ENCODE data around the gene SLC12A7. TPM values are rescaled to one million over a fixed set of nuclear protein-coding genes. Genes with fewer than 3 reads are reported as not detected.

Gene SLC12A7
- total and polyA plus RNA-seq, 10 donors: 8.6 to 120 (median 52.3) TPM

GRCh38 chr5:1034421-1034905, 77.4 kb downstream of the SLC12A7 start:
- WGBS, 5 donors: 87 to 96% (median 90%) methylated on average over 9 to 17 of the region's 17 CpGs

DNA sequence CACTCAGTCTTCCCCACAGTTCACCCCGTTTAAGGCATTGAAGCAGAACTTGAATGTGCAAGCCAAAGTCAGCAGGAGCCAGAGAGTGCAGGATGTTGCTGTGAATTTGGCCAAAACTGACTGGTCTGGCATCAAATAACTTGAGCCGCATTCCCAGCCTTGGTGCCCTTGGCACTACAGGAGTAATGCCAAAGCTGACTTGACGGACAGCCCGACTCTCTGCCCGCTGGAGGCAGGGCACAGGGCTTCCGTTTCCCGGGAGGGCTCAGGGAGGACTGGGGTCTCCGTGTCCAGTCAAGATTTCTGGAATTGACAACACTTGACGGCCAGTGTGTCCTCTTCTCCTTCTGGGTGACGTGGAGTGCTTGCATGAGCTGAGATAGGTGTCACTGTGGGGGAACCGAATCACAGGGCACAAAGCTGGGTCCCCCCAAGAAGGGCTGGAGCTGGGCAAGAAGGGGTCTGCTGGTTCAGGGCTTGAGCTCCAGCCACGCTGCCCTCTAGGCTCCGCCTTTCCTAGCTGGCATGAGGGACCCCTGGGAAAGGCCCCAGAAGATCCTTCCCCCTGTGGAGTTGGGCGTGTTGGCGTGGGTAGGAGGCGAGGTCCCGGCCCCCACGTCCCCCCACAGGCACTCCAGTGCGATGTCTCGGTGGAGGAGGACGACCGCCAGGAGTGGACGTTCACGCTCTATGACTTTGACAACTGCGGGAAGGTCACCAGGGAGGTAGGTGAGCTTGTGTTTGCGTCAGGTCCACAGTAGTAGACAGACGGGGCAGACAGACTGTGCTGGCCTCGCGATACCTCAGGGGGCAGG, 78.0 kb downstream of the SLC12A7 start:
- DNase-seq: no peak
- H3K36me3 ChIP-seq: peaks cover 0 to 40% (median 0%) of the 10 kb centered on the region in 6 donors
- 75 to 93% (median 90%) methylated on average over 15 to 29 of the region's 29 CpGs for WGBS, 5 donors

More at GRCh38 chr5:1034421-1034905, 77.4 kb downstream of the SLC12A7 start:
- Histone ChIP-seq H3K27ac (no peak overlapping the region), H3K36me3 (peaks cover 0 to 44% (median 0%) of the 10 kb centered on the region in 6 donors), H3K27me3 (replicated peaks in 1 of 7) (peaks cover 0 to 39% (median 5%) of the 10 kb centered on the region in 7 donors), H3K4me3 (no peak overlapping the region), H3K9me3 (no peaks in the 10 kb centered on the region), H3K4me1 (no peaks in the 10 kb centered on the region)
- TF ChIP-seq POLR2AphosphoS5 (IDR thresholded peaks at IDR 0.05) (no peak), POLR2A (IDR thresholded peaks at IDR 0.05) (no peak), CTCF (IDR thresholded peaks at IDR 0.05 in 8 of 11, conservative IDR thresholded peaks at IDR 0.05 in 3 of 11) (no peak)
- no peak for DNase-seq
- intact Hi-C loops (cut with DNase I; ENCODE audit: low total_unique reads): no loop called here

GRCh38 chr5:1033178-1033577, 78.7 kb downstream of the SLC12A7 start:
- Histone ChIP-seq H3K4me1 (no peaks in the 10 kb centered on the region), H3K4me3 (no peak overlapping the region), H3K9me3 (no peaks in the 10 kb centered on the region), H3K36me3 (peaks cover 0 to 34% (median 0%) of the 10 kb centered on the region in 6 donors), H3K27ac (no peak overlapping the region), H3K27me3 (replicated peaks in 1 of 7) (peaks cover 0 to 47% (median 5%) of the 10 kb centered on the region in 7 donors)
- 83 to 95% (median 92%) methylated on average over 22 to 26 of the region's 26 CpGs for WGBS, 5 donors
- TF ChIP-seq POLR2AphosphoS5 (IDR thresholded peaks at IDR 0.05): no peak
- TF ChIP-seq CTCF (IDR thresholded peaks at IDR 0.05 in 8 of 11, conservative IDR thresholded peaks at IDR 0.05 in 3 of 11): no peak
- no peak for TF ChIP-seq POLR2A (IDR thresholded peaks at IDR 0.05)
- intact Hi-C loops (cut with DNase I; ENCODE audit: low total_unique reads): no loop called here
- no peak for DNase-seq

More for the DNA sequence above, 78.0 kb downstream of the SLC12A7 start:
- TF ChIP-seq CTCF (IDR thresholded peaks at IDR 0.05 in 8 of 11, conservative IDR thresholded peaks at IDR 0.05 in 3 of 11) (no peak), POLR2AphosphoS5 (IDR thresholded peaks at IDR 0.05) (no peak), POLR2A (IDR thresholded peaks at IDR 0.05) (no peak)
- Histone ChIP-seq H3K9me3 (no peaks in the 10 kb centered on the region), H3K27me3 (replicated peaks in 1 of 7) (peaks cover 0 to 41% (median 5%) of the 10 kb centered on the region in 7 donors), H3K27ac (no peak overlapping the region), H3K4me3 (no peak overlapping the region), H3K4me1 (no peaks in the 10 kb centered on the region)
- intact Hi-C loops (cut with DNase I; ENCODE audit: low total_unique reads): no loop called here

- 92 to 100% (median 94%) methylated on average over 5 to 14 of the region's 14 CpGs for WGBS, 5 donors
- peaks cover 0 to 53% (median 5%) of the 10 kb centered on the region in 7 donors for H3K27me3 ChIP-seq (replicated peaks in 1 of 7)
- no peaks in the 10 kb centered on the region for H3K4me1 ChIP-seq
- DNase-seq: no peak
- H3K36me3 ChIP-seq: peaks cover 0 to 28% (median 0%) of the 10 kb centered on the region in 6 donors
- no peaks in the 10 kb centered on the region for H3K9me3 ChIP-seq
- no peak overlapping the region for H3K4me3 ChIP-seq
- no peak overlapping the region for H3K27ac ChIP-seq
- TF ChIP-seq POLR2A (IDR thresholded peaks at IDR 0.05) (no peak), CTCF (IDR thresholded peaks at IDR 0.05 in 8 of 11, conservative IDR thresholded peaks at IDR 0.05 in 3 of 11) (no peak), POLR2AphosphoS5 (IDR thresholded peaks at IDR 0.05) (no peak)
- intact Hi-C loops (cut with DNase I; ENCODE audit: low total_unique reads): no loop called here
Measured at GRCh38 chr5:1032551-1033027, 79.3 kb downstream of the SLC12A7 start.

All from spleen (tissue), 11 donors.